ENCODE measurements around the gene CTDP1.
"Not testable (repeated sequence)": the region's sequence is repeated elsewhere in the genome, so short reads cannot be mapped to it uniquely, and the experiment has no call there.

CTDP1 gene

GRCh38 chr18:79692056-79692455 is 12.5 kb downstream of the CTDP1 start:
- no peak for TF ChIP-seq JUND (IDR thresholded peaks at IDR 0.05; ENCODE audit: low read depth)
- in situ Hi-C loops (cut with HindIII; ENCODE audit: low pct_unique_long_range_greater_than_20kb, low sequenced_read_pairs) = no loop called here
- no peak for DNase-seq (ENCODE audit: low read depth in 1 of 2, low spot score in 1 of 2)

- DNase-seq (ENCODE audit: low read depth in 1 of 2, low spot score in 1 of 2) = no peak
- no peak for TF ChIP-seq JUND (IDR thresholded peaks at IDR 0.05; ENCODE audit: low read depth)
- in situ Hi-C loops (cut with HindIII; ENCODE audit: low pct_unique_long_range_greater_than_20kb, low sequenced_read_pairs) = no loop called here
These were observed 13.3 kb downstream of the CTDP1 start for GRCh38 chr18:79692886-79693285.

GRCh38 chr18:79693561-79694205 is 14.1 kb downstream of the CTDP1 start:
- in situ Hi-C loops (cut with HindIII; ENCODE audit: low pct_unique_long_range_greater_than_20kb, low sequenced_read_pairs) = no loop called here
- no peak for DNase-seq (ENCODE audit: low read depth in 1 of 2, low spot score in 1 of 2)
- no peak for TF ChIP-seq JUND (IDR thresholded peaks at IDR 0.05; ENCODE audit: low read depth)

GRCh38 chr18:79694206-79694894 is 14.7 kb downstream of the CTDP1 start:
- in situ Hi-C loops (cut with HindIII; ENCODE audit: low pct_unique_long_range_greater_than_20kb, low sequenced_read_pairs); DNase-seq (ENCODE audit: low read depth in 1 of 2, low spot score in 1 of 2): not testable (repeated sequence)

GRCh38 chr18:79694895-79695213 is 15.3 kb downstream of the CTDP1 start:
- in situ Hi-C loops (cut with HindIII; ENCODE audit: low pct_unique_long_range_greater_than_20kb, low sequenced_read_pairs) = no loop called here
- TF ChIP-seq JUND (IDR thresholded peaks at IDR 0.05; ENCODE audit: low read depth) = no peak
- DNase-seq (ENCODE audit: low read depth in 1 of 2, low spot score in 1 of 2) = no peak

- in situ Hi-C loops (cut with HindIII; ENCODE audit: low pct_unique_long_range_greater_than_20kb, low sequenced_read_pairs) = no loop called here
- DNase-seq (ENCODE audit: low read depth in 1 of 2, low spot score in 1 of 2) = no peak
- TF ChIP-seq JUND (IDR thresholded peaks at IDR 0.05; ENCODE audit: low read depth) = no peak
These were observed 15.7 kb downstream of the CTDP1 start for GRCh38 chr18:79695269-79695668.

- in situ Hi-C loops (cut with HindIII; ENCODE audit: low pct_unique_long_range_greater_than_20kb, low sequenced_read_pairs) = no loop called here
- no peak for DNase-seq (ENCODE audit: low read depth in 1 of 2, low spot score in 1 of 2)
- TF ChIP-seq JUND (IDR thresholded peaks at IDR 0.05; ENCODE audit: low read depth) = no peak
These were observed 16.6 kb downstream of the CTDP1 start for GRCh38 chr18:79695856-79696850.

GRCh38 chr18:79697178-79697577 is 17.6 kb downstream of the CTDP1 start:
- in situ Hi-C loops (cut with HindIII; ENCODE audit: low pct_unique_long_range_greater_than_20kb, low sequenced_read_pairs) = no loop called here
- TF ChIP-seq JUND (IDR thresholded peaks at IDR 0.05; ENCODE audit: low read depth) = no peak
- DNase-seq (ENCODE audit: low read depth in 1 of 2, low spot score in 1 of 2) = no peak

GRCh38 chr18:79697976-79698375 is 18.4 kb downstream of the CTDP1 start:
- TF ChIP-seq JUND (IDR thresholded peaks at IDR 0.05; ENCODE audit: low read depth) = no peak
- in situ Hi-C loops (cut with HindIII; ENCODE audit: low pct_unique_long_range_greater_than_20kb, low sequenced_read_pairs) = no loop called here
- DNase-seq (ENCODE audit: low read depth in 1 of 2, low spot score in 1 of 2) = no peak

- no peak for TF ChIP-seq JUND (IDR thresholded peaks at IDR 0.05; ENCODE audit: low read depth)
- in situ Hi-C loops (cut with HindIII; ENCODE audit: low pct_unique_long_range_greater_than_20kb, low sequenced_read_pairs) = no loop called here
- DNase-seq (ENCODE audit: low read depth in 1 of 2, low spot score in 1 of 2) = no peak
These were observed 19.2 kb downstream of the CTDP1 start for GRCh38 chr18:79698668-79699335.

GRCh38 chr18:79699653-79700052 is 20.1 kb downstream of the CTDP1 start:
- TF ChIP-seq JUND (IDR thresholded peaks at IDR 0.05; ENCODE audit: low read depth) = no peak
- in situ Hi-C loops (cut with HindIII; ENCODE audit: low pct_unique_long_range_greater_than_20kb, low sequenced_read_pairs) = no loop called here
- DNase-seq (ENCODE audit: low read depth in 1 of 2, low spot score in 1 of 2) = no peak

- TF ChIP-seq JUND (IDR thresholded peaks at IDR 0.05; ENCODE audit: low read depth) = no peak
- in situ Hi-C loops (cut with HindIII; ENCODE audit: low pct_unique_long_range_greater_than_20kb, low sequenced_read_pairs) = no loop called here
- no peak for DNase-seq (ENCODE audit: low read depth in 1 of 2, low spot score in 1 of 2)
These were observed 23.3 kb downstream of the CTDP1 start for GRCh38 chr18:79702906-79703305.

Measured in T47D (cell line).